GM21576 (cell line): ENCODE results near the gene PGLYRP2.

Source experiments
- ATAC-seq: cut with Tn5 transposase; IDR thresholded peaks from one replicate; pipeline ENCODE4 v1.9.1; 2021; ENCODE audit warnings: mild to moderate bottlenecking, moderate library complexity; ENCODE audit not compliant: unreplicated experiment

PGLYRP2 gene

DNA sequence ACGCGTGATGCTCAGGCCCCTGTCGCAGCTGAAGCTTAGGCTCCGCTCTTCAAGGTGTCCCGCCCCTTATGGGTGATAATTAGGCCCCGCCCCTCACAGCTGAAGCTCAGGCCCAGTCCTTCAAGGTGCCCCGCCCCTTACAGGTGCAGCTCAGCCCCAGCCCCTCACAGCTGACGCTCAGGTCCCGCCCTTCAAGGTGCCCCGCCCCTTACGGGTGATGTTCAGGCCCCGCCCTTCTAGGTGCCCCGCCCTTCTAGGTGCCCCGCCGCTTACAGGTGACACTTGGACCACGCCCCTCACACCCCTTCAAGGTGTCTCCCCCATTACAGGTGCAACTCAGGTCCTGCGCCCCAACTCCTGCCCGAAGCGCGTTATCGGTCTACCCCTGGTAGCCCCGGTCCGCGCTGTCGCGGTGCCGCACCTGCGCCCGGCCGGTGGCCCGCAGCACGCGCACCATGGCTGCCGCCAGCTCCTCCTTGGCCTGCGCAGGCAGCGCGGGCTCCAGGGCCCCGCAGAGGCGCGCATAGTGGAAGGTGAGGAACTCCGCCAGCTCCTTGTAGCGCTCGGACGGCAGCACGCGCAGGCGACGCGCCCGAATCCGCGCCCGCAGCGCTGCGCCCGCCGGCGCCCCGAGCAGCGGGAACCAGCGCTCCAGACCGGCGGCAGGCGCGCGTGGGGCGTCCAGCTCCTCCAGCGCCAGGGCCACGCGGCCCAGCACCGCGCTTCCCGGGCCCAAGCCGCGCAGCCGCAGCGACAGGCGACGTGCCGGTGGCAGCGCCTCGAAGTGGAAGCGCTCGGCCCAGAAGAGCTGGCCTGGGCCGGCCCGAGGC is 22.2 kb downstream of the PGLYRP2 start:
- no peak for ATAC-seq

DNA sequence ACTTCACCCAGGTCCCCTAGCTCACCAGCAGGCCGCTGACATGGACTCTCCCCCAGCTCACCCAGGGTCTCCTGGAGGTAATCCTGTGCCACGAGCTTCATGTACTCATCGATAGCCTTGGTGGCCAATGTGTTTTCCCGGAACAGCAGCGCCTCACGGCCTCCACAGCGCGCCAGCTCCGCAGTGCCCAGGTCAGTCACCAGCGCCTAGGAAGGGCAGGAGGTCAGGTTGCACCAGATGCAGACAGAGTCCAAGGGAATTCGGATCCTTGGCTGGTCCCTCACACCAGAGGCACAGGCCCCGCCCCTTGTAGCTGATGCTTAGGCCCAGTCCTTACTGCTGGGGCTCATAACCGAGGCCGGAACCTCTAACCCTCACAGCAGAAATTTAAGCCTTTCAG is 22.9 kb downstream of the PGLYRP2 start:
- ATAC-seq, result no peak

DNA sequence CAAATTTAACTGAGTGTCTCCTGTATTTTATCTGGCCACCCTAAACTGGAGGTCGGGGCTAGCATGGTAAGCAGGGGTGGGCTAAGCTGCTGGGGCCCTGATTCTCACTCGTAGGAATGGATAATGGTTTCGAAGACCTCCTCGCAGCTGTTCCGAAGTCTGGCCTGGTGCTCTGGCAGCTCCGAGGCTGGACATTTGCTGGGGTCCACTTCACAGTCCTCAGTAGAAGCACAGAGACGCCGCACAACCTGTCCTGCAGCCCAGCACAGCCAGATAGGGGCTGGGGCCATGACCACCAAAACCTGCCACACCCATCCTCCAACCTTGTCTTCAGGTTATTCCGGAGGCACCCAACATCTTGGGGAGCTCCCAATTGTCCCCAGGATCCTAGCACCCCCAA is 23.3 kb downstream of the PGLYRP2 start:
- ATAC-seq, result no peak

DNA sequence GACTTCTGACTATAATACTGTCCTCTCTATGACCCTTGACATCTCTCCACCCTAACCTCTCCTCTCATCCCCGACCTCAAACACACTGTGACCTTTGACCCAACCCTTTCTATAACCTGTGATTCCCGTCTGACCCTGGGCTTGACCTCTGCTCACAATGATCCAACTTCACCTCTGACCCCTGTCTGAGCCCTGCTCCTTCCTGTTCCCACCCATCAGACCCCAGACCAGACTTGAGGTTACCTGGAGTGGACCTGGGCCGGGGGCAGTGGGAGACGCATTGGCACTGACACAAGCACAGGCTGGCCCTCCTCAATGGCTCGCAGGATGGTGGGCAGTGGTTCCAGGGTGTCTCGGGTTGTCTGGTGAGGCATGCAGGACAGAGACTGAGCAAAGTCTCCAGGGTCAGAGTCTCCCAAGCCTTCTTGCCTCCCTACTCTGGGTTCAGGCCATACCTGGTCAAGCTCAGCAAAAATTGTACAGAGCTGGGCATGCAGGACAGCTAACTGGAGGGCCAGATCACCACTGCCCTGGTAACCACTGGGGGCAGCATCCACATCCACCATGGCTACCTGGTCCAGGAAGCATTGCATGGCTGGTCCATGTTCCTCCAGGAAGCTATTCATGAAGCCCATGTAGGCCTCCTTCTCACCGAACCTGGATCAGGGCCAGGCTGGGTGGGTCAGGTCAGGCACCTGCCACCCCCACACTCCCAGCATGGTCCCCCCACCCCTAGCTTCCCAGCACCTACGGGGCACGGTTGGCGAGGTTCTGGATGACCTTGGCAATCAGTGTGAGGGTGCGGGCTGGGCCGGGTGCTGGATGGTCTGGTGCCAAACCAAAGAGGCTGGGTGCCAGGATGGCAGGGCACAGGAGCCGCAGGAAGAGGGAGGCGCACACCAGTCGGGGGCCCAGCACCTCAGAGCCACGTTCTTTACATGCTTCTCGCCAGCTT is 25.1 kb downstream of the PGLYRP2 start:
- no peak for ATAC-seq

DNA sequence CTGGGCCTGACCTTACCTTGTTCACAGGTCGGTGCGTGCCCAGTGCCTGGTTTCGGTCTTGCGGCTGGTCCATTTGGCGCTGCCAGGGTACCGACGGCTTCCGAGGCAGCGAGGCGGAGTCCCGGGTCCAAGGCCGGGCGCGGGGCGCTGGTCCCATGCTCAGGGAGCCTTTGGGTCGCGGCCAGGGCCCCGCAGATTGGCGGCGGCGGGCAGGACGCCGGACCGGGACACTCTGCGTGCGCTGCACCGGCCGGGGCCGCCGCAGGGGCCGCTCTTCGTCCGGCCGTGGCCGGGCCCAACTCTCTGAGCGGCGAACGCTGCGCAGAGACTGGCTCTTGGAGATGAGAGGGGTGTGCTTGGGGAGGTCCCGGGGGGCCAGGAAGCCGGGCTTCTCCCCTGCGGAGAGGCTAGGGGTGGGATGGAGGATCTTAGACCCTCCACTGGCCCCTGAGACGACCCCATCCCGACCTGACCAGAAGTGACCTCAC is 26.2 kb downstream of the PGLYRP2 start:
- ATAC-seq, result no peak

DNA sequence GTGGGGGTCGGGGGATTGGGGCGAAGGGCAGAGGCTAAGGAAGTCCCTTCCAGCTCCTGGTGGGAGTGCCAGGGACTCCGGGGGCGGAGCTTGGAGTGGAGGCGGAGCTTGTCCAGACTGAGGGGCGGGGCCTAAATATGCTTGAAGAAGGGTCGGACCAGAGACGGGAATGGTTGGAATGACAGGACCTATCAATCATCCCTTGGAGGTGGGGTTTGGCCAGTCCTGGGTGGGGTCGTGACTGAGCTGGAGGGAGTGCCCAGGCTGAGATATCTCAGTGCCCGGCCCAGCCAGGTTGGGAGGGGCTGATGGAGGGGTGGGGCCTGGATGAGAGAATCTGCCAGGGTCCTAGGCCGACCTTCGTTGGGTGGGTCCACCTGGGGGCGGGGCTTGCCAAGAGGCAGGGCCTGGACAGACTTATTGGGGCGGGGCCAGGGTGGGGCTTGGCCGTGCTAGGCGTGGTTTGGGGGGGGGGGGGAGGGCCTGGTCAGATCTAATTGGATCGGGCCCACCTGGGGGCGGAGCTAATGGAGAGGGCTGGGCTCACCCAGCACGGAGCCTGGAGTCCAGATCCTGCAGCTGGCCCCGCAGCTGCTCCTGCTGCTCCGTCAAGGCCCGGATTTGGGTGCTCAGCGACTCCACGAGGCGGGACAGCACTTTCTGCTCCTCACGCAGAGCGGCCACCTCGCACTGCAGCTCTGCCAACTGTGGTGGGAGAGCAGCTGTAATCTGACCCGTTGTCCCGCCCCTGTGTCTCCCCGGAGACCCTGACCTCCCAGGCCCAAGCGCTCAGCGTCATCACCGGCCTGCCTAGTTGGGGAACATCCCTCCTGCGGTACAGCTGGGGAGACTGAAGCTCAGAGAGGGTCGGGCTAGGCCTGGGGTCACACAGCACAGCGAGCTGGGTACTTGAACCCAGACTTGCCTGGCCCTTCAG is 26.9 kb downstream of the PGLYRP2 start:
- no peak for ATAC-seq

DNA sequence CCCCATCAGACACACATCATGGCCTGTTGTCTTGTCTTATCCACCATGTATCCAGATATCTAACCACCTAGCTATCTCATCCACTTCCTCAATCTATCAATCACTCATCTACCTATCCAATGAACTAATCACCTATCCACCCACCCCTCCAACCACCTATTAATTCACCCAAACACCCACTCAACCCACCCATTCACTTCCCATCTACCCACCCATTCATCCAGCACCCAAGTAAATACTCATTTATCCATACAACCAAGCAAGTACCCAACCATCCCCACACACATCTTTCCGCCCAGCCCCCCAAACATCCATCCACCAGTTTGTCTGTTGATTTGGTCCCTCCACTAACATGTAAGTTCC is 28.8 kb downstream of the PGLYRP2 start:
- ATAC-seq, result no peak

DNA sequence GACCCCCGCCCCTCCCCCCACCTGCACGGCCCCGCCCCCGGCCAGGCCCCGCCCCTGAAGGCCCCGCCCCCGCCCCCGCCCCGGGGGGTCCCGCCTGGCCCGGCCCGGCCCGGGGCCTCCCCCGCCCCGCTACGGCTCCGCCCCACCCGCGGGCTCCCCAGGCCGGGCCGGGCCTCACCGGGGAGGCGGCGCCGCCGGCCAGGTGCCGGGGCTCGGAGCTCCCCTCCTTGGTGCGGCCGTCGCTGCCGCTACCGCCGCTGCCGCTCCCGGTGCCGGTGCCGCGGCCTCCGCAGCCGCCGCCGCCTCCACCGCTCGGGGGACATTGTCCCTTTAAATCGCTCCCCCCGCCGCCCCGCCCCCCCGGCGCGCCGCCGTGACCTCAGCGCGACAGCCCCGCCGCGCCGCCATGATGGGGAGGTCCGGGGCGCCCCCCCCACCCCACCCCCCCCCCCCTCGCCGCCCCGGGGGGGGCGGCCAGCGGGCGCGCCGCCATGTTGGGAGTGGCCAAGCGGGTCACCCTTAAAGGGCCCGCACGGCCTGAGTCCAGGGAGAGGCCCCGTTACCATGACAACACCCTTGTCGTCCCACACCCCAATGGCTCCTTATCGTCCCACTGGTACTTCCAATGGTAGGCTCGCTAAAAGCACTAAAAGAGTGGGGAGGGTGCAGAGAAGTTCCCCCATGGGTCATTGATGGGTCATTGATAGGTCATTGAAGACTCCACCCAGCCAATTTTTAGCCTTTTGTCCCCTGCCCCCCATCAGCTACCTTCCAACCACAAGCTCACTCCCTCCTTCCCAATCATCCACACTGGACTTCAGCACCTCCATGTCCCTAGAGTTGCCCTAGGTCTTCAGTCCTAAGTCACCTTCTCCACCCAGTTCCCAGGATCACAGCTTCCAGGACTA is 29.4 kb downstream of the PGLYRP2 start, which contains the start of gene WIZ:
Gene WIZ (minus strand): TSS at position 337 of the 908 bp plus-strand sequence. CDS start 1,649 bp downstream, outside the sequence.
- ATAC-seq, result no peak

DNA sequence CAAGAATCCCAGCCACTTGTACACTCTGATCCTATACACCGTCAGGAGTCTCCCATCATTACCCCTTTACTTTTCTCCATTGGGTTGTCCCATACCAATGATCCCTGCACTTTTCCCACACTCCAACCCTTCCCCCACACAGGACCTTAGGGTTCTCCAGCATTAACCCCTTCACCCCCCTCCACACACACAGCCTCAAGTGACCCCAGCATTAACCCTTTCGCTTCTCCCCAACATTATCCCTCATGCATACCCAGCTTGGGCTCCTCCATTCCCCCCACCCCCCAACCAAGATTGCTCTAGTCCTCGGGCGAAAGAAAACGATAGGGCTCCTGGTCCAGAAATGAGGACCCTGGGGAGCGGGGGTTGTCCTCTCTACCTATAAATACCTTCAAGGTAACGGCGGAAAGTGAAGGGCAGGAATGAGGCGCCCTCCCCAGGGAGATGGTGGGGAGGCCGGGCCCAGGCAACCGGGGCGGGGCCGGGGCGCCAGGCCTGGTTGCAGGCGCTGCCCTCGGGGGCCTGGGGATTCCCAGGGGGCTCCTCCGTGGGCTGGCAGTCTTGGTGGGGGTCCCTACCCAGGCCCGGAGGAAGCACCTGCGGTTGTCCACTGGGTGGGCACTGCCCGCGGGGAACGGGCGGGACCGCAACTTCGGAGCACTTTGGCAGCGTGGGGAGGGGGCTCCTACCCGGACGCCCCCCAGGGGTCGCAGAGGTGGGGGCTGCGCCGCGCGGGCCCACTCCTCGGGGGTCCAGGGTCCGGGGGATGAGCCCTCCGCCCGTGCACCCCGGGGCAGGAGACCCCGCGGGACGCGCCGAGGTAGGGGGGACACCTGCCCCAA is 30.3 kb downstream of the PGLYRP2 start:
- ATAC-seq, result no peak

DNA sequence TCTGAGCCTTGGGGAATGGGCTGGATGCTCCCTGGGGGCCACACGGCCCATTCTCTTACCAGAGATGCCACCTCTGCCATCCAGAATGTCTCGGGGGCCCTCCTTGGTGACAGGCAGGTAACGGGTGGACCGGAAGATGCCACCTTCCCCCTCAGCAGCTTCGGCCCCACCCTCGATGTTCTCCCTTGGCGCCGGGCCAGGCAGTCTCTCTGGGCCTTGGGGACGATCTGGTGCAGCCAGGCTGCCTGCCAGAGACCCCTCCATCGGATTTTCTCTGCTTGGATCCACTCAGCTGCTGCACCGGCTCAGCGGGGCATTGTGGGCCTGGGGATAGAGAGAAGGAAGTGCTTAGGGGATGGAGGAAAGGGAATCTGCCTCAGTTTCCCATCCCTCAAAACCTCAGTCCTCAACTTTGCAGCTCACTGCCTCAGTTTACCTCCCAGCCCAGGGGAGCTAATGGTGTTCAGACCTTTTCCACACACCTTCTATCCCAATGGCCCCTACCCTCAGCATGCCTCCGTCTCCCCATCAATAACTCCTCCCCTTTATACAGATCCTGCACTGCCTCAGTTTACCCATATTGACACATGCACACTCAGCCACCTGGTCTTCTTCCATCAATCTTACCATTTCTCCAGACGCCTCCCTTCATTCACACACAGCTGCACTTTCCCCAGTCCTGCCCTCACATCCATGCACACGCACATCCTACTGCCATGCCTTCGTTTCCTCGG is 31.1 kb downstream of the PGLYRP2 start:
- no peak for ATAC-seq

DNA sequence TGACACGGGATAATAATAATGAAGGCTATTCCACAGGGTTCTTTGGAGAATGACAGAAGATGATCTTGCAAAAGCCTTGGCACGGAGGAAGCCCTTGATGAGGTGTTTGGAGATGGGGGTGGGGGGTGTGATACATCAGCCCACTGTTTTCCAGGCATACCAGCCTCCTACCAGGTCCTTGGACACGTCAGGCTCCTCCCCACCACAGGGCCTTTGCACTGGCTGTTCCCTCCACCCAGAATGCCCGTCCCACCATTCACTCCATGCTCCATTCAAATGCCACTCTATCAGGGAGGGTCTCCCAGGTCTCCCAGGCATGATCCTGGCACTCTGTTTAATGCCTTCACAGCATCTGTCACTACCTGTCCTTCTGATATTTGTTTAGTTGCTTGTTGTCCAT is 32.2 kb downstream of the PGLYRP2 start:
- no peak for ATAC-seq

DNA sequence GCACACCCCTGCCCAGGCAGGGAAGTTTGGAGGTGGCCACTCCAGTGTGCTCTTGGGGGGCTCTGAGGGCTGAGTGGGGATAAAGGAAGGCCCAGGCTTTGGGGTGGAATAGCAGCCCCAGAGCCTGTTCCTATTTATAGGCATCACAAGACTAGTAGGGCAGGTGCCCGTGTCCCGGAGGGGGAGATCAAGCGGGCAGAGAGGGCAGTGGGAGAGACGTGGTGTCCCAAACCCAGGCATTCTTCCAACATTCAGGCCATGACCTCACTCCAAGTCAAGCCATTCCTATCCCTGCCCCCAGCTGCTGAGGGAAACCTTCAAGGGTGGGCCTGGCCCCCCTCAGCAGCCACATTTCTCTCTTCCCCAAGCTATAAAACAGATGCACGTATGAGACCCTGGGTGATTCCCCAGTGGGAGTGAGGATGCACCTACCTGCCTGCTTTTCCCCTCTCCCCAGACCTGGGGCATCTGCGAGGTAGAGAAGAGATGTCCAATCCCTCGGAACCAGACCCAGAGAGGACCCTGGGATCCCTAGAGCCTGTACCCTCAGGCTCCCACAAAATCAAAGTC is 33.4 kb downstream of the PGLYRP2 start:
- no peak for ATAC-seq

DNA sequence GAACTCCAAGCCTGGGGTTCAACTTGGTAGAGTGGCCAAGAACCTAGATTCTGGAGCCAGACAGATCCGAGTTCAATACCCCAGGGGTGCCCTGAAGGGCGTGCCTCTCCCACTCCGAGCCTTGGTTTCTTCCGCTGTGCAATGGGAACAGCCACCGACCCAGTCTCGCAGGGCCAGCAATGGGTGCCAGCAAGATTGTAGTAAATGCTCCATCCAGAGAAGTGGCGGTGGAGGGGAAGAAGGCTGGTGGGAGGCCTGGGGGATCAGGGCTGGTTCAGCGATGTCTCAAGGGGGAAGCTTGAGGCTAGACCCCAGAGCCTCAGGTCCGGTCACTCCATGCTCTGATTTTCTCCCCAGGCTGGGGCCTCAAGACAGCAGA is 34.1 kb downstream of the PGLYRP2 start:
- ATAC-seq, result no peak

DNA sequence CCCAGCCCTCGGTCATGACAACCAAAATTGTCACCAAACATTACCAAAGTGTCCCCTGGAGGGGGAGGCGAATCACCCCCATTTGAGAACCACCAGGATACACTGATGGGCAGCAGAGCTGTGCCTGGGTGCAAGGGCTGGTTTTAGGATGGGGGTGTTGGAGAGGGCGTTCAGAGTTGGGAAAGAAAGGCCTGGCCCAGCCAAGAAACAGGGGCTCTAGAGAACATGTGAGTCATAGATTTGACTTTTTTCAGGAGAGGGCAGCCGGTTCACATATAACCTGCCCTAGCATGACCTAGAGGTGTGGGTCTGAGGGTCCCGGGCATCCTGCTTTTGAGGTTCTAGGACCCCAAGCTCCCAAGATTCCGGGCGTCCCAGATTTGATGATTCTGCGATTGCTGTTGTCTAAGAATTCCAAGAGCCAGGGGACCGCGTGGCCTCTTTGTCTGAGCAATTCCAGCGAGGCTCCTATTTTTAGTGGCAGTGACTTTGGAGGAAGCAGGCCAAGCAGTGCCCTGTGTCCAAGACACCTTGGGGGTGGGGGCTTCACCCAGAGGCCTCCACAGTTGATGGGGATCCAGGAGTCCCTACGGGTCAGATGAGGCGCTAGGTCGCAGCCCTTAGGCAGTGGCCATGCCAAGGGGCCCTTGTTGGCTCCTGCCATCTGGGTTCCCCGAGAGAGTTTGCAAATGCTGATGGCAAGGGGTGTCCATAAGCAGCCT is 34.6 kb downstream of the PGLYRP2 start:
- no peak for ATAC-seq

DNA sequence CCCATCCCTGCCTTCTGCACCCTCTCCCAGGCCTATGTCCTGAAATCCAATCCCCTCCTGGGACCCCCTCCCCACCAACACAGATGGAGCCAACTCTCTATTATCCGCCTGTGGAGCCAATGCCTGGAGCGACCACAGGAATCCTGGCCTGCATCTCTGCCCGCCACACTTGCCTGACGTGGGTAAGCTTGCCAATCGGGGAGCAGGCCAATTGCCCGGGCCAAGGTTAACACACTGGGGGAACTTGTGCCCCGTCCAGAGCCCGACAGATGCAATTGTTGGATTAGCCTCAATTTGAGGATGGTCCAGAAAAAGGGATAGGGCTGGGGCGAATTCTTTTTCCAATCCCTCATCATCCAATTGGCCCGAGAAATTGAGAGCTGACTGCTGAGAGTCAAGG is 35.5 kb downstream of the PGLYRP2 start:
- ATAC-seq, result no peak

DNA sequence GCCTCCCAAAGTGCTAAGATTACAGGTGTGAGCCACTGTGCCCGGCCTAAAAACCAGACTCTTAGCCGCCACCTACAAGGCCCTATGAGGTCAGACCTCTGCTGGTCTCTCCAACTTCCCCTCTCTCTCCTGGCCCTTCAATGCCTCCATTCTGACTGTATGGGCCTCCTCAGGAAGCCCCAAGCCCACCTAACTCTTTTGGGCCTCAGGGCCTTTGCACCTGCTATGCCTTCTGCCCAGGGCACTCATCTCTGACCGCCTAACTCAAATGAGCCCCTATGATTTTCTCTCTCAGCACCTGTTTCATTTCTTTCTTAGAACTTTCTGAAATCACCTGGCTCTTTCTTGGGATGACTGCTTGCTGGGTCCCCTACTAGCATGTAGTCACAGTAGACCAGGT is 36.0 kb downstream of the PGLYRP2 start:
- no peak for ATAC-seq
